ENCODE measurements around the gene ST6GALNAC6. TPM values are rescaled to one million over a fixed set of nuclear protein-coding genes. Genes with fewer than 3 reads are reported as not detected.

ST6GALNAC6 gene
- total RNA-seq, 2 experiments from 2014 or later = 141 to 146 TPM

DNA sequence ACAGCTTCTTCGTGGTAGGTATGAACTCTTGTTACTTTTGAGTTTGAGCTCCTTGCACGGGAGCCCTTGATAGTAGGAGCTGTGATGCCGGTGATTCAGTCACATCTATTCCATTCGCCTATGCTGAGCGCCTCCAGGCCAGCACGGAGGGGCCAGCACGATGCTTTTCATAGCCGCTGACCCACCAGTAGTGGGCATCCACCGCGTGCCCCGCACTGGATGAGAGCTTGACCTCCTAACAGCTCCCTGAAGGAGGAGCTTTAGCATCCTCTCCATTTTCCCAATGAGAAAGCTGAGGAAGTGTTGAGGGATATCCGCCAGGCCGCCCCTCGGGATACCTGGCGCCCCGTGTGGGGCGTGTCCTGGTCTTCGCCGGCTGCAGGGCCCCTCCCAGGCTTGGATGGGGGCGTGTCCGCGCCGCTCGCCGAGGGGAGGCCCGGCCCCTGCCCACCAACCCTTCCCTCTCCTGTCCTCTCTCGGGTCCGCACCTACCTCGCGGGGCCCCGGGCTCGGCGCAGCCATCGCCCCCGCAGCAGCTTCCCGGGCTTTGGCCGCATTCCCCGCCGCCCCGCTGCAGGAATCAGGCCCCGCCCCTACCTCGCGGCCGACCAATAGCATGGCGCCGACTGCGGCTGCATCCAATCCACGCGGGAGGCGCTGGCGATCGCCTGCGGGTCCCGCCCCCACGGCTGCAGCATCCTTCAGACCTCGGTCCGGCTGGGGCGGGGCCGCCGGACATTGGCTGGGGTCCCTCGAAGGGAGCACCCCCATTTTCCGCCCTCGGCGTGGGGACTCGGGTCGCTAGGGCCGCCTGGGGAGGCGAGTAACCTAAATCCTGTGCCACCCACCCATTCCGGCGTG, 31.1 kb upstream of the ST6GALNAC6 start, which contains the start of gene PIP5KL1:
PIP5KL1 (minus strand) TSS at position 547 of the 861 bp plus-strand sequence; CDS start at position 522, 25 bp downstream.
- H3K27me3 Mint-ChIP-seq = peaks cover 15% of the 10 kb centered on the region
- no peak within 1 kb of the TSS for H3K27ac Mint-ChIP-seq
- peak within 1 kb of the TSS; percentile 65 for H3K4me3 Mint-ChIP-seq
- CTCF ChIA-PET = interaction anchor here (0.9 to 2.6 kb wide), 7 partner anchors 9 to 195 kb away, joined by 3 to 16 read pairs (median 4); partner anchors contain the start of gene TOR2A
- peaks cover 61% of the 10 kb centered on the region for H3K4me1 Mint-ChIP-seq
- H3K36me3 Mint-ChIP-seq (ENCODE audit: low read depth) = peaks cover 15% of the 10 kb centered on the region
- POLR2A ChIA-PET = interaction anchor here (0.8 to 1.8 kb wide), 9 partner anchors 9 to 359 kb away, joined by 3 to 7 read pairs (median 3); partner anchors contain the start of genes SLC25A25 and ST6GALNAC4
- no peaks in the 10 kb centered on the region for H3K9me3 Mint-ChIP-seq
- peak; percentile 78 for DNase-seq

DNA sequence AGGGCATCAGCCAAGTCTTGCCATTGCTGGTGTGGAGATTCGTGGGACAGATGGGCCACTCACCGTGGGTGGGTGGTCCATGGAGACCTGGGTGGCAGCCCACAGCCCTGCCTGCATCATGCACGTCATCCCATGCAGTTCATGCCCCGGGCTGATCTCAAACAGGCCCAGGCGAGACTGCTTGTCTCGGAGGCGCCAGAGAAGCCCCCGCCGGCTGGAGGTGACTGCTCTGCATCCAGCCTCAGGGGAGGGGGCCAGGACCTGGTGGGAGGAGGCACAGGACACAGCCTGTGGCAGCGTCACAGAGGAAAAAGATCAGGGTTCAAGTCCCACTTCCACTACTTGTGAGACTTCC, 30.2 kb upstream of the ST6GALNAC6 start:
- no peak for DNase-seq
- no peaks in the 10 kb centered on the region for H3K9me3 Mint-ChIP-seq
- H3K27me3 Mint-ChIP-seq = peaks cover 21% of the 10 kb centered on the region
- H3K4me3 Mint-ChIP-seq = peak overlapping the region; percentile 39
- ChIA-PET POLR2A (interaction anchor here (0.8 to 2.2 kb wide), 10 partner anchors 8 to 358 kb away, joined by 3 to 8 read pairs (median 4); partner anchors contain the start of genes CDK9, DPM2, SLC25A25 and ST6GALNAC4), CTCF (interaction anchor here (0.6 to 2.6 kb wide), 7 partner anchors 8 to 147 kb away, joined by 3 to 16 read pairs (median 4); partner anchors contain the start of gene ST6GALNAC4)
- peaks cover 10% of the 10 kb centered on the region for H3K36me3 Mint-ChIP-seq (ENCODE audit: low read depth)
- peaks cover 52% of the 10 kb centered on the region for H3K4me1 Mint-ChIP-seq
- H3K27ac Mint-ChIP-seq = no peak overlapping the region

DNA sequence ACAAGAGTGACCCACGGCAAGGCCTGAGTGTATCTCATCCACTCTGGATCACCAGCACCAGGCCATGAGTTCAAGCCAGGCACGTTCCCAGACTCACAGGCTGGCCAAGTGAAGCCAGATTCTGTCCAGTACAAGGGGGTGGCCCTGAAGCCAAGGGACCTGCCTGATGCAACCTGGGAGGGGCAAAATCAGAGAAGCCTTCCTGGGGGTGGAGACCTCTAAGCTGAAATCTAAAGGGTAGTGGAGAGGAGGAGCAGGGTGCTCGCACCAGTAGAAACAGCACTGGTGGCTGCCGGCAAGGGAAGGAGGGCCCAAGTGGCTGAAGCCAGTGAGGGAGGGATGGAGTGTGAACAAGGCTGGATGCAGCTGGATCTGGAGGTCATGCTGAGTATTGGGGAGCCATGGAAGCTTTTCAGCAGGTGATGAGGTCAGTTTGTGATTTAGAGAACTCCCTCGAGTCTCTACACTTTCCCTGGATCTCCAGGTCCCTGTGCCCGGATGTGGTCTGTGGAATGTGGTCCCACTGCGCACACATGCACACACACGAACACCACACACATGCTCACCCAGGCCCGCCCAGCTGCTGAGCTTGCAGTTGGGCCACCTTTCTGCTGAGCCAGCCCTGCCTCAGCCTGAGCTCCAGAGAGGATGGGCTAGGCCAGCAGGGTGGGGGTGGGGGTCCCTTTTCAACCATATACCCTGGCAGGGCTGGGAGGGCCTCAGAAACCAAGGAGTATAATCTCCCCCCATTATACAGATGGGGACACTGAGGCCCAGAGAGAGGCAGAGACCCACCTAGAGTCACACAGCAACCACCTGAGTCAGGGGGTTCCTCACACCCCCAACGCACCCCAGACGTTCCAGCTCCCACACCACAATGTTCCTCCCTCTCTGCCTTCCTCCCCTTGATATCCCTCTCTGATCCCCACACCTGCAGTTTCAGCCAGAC, 29.5 kb upstream of the ST6GALNAC6 start:
- peaks cover 46% of the 10 kb centered on the region for H3K4me1 Mint-ChIP-seq
- ChIA-PET POLR2A (interaction anchor here (0.6 to 2.2 kb wide), 7 partner anchors 8 to 541 kb away, joined by 3 to 8 read pairs (median 5); partner anchors contain the start of genes CDK9 and DPM2), CTCF (interaction anchor here (0.6 to 2.6 kb wide), 7 partner anchors 9 to 146 kb away, joined by 3 to 16 read pairs (median 3); partner anchors contain the start of gene ST6GALNAC4)
- peaks cover 22% of the 10 kb centered on the region for H3K27me3 Mint-ChIP-seq
- peak overlapping the region; percentile 42 for H3K27ac Mint-ChIP-seq
- DNase-seq = no peak
- no peaks in the 10 kb centered on the region for H3K9me3 Mint-ChIP-seq
- peaks cover 5% of the 10 kb centered on the region for H3K36me3 Mint-ChIP-seq (ENCODE audit: low read depth)
- peak overlapping the region; percentile 6 for H3K4me3 Mint-ChIP-seq

DNA sequence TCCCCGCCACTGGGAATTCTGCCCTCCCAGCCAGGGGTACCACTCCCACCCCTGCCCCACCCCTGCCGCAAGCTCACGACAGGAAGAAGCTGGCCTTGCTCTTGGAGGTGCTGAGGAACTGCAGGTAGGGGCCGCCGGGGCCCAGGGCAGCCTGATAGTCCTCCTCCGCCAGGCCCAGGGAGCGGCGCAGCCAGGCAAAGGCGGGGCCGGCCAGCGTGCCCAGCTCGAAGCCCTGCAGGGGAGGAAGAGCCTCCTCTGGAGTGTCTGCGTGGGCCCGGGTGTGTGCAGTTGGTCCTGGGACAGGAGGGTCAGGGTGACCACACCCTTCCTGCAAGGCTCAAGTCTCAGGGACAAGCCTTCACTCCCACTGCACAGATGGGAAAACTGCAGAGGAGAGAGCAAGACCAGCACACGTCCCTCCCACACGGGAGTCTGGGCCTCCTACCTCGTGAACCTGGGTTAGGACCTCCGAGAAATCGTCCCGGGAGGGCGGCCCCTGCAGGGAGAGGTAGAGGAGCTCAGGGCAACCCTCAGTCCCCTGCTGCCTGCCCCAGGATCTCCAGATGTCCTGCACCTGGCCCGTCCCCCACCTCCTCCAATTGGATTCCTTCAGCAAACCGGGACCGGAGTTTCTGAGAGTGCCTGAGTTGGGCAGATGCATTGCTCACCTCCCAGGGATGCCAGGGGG, 28.7 kb upstream of the ST6GALNAC6 start:
- Mint-ChIP-seq H3K27me3 (peaks cover 28% of the 10 kb centered on the region), H3K4me3 (peak overlapping the region; percentile 6), H3K27ac (no peak overlapping the region), H3K9me3 (no peaks in the 10 kb centered on the region), H3K4me1 (peaks cover 46% of the 10 kb centered on the region), H3K36me3 (ENCODE audit: low read depth) (peaks cover 3% of the 10 kb centered on the region)
- DNase-seq = no peak
- CTCF ChIA-PET = interaction anchor here (0.6 to 2.6 kb wide), 4 partner anchors 11 to 103 kb away, joined by 3 to 16 read pairs (median 7); partner anchors contain the start of gene ST6GALNAC4
- POLR2A ChIA-PET = interaction anchor here (0.6 to 2.2 kb wide), 5 partner anchors 9 to 540 kb away, joined by 4 to 8 read pairs (median 6); partner anchors contain the start of gene DPM2

DNA sequence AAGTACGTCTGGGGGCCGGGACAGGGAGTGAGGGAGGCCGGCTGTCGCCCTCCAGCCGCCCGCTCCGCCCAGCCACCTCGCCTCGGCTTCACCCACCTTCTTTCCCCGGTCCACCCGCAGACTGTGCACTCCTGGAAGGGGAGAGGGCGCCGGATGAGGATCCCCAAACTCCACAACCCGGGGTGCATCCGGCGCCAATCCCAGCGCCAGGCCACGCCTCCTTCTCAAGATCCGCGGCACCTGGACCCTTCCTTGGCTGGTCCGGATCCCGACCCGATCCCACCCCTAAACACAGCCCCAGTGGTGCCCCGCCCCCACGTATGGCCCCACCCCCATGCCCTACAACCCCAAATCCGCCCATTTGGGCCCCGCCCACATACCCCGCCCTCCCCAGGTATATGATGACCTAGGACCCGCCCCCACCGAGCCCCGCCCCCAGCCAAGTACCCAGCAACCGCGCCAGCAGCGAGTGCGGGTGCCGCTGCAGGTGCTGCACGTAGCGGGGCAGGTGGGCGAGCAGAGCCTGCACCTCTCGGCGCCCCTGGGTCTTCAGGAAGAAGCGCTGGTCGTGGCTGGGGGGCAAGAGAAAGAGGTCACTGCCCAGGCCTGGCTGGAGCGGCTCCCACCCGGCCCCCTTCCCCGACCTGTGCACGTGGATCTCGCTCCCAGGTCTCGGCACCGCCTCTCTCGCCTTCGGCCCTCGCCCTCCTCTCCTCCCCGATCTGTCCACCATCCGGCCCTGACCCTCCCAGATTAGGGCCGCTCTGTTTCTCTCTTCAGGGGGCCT, 28.0 kb upstream of the ST6GALNAC6 start:
- H3K36me3 Mint-ChIP-seq (ENCODE audit: low read depth) = no peaks in the 10 kb centered on the region
- ChIA-PET POLR2A (interaction anchor here (0.9 to 2.2 kb wide), 3 partner anchors 16 to 192 kb away, joined by 3 to 7 read pairs (median 6); partner anchors contain the start of gene TOR2A), CTCF (interaction anchor here (0.6 kb wide), 1 partner anchor 103 kb away, joined by 5 read pairs; no protein-coding TSS in a partner anchor)
- H3K27me3 Mint-ChIP-seq = peaks cover 31% of the 10 kb centered on the region
- H3K27ac Mint-ChIP-seq = no peak overlapping the region
- H3K4me3 Mint-ChIP-seq = peak overlapping the region; percentile 50
- peaks cover 43% of the 10 kb centered on the region for H3K4me1 Mint-ChIP-seq
- no peaks in the 10 kb centered on the region for H3K9me3 Mint-ChIP-seq
- peak; percentile 76 for DNase-seq

DNA sequence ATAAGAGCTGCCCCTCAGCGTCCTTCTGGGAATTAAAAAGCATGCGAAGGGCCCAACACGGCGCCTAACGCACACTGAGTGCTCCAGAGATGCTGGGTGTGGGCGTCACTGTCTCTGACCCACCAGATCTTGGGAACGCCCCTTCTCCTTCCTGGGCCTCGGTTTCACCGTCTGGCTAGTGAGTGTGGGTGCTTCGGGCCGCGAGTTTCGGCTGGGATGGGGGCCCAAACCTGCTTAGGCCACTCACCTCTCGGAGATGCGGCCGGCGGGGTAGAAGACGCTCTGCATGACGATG, 27.4 kb upstream of the ST6GALNAC6 start:
- no peak for DNase-seq
- H3K9me3 Mint-ChIP-seq = no peaks in the 10 kb centered on the region
- H3K27me3 Mint-ChIP-seq = peaks cover 35% of the 10 kb centered on the region
- H3K4me3 Mint-ChIP-seq = peak overlapping the region; percentile 50
- no peaks in the 10 kb centered on the region for H3K36me3 Mint-ChIP-seq (ENCODE audit: low read depth)
- POLR2A ChIA-PET = interaction anchor here (0.9 kb wide), 1 partner anchor 192 kb away, joined by 3 read pairs; the partner anchor contains the start of gene TOR2A
- CTCF ChIA-PET = interaction anchor here (1.1 kb wide), 1 partner anchor 108 kb away, joined by 6 read pairs; no protein-coding TSS in a partner anchor
- H3K4me1 Mint-ChIP-seq = peaks cover 46% of the 10 kb centered on the region
- no peak overlapping the region for H3K27ac Mint-ChIP-seq

DNA sequence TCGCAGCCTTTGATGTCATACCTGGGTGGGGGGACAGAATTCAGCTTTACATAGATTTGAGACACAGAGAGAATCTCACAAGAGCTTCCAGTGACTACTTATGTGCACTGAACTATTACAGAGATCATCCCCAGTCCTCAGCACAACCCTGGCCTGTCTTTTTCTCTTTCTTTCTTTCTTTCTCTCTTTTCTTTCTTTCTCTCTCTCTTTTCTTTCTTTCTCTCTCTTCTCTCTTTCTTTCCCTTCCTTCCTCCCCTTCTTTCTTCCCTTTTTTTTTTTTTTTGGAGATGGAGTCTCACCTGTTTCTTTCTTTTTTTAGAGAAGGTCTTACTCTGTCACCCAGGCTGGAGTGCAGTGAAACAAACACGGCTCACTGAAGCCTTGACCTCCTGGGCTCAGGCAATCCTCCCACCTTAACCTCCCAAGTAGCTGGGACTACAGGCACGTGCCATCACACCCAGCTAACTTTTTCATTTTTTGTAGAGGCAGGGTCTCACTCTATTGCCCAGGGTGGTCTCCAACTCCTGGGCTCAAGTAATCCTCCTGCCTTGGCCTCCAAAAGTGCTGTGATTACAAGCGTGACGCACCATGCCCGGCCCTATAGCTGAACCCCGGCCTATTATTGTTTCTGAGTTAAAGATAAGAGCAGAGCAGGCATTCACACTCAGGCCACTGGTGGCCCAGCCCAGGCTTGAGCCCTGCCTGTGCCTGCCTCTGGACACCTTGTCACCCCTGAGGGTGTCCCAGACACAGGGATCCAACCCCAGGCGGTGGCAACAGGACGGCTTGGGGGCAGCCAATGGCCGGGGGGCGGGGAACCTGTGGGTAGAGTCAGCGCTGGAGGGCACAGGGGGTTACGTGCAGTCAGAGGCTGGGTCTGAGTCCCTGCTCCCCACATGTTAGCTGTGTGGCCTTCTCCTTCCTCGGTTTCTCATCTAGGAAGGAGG, 26.8 kb upstream of the ST6GALNAC6 start:
- ChIA-PET CTCF (interaction anchor here (0.6 to 1.1 kb wide), 3 partner anchors 75 to 192 kb away, joined by 3 to 6 read pairs (median 4); no protein-coding TSS in a partner anchor), POLR2A (interaction anchor here (0.9 kb wide), 1 partner anchor 191 kb away, joined by 3 read pairs; the partner anchor contains the start of gene TOR2A)
- DNase-seq = no peak
- H3K27me3 Mint-ChIP-seq = peaks cover 35% of the 10 kb centered on the region
- no peak overlapping the region for H3K4me3 Mint-ChIP-seq
- H3K9me3 Mint-ChIP-seq = no peaks in the 10 kb centered on the region
- H3K36me3 Mint-ChIP-seq (ENCODE audit: low read depth) = no peaks in the 10 kb centered on the region
- peaks cover 48% of the 10 kb centered on the region for H3K4me1 Mint-ChIP-seq
- no peak overlapping the region for H3K27ac Mint-ChIP-seq

DNA sequence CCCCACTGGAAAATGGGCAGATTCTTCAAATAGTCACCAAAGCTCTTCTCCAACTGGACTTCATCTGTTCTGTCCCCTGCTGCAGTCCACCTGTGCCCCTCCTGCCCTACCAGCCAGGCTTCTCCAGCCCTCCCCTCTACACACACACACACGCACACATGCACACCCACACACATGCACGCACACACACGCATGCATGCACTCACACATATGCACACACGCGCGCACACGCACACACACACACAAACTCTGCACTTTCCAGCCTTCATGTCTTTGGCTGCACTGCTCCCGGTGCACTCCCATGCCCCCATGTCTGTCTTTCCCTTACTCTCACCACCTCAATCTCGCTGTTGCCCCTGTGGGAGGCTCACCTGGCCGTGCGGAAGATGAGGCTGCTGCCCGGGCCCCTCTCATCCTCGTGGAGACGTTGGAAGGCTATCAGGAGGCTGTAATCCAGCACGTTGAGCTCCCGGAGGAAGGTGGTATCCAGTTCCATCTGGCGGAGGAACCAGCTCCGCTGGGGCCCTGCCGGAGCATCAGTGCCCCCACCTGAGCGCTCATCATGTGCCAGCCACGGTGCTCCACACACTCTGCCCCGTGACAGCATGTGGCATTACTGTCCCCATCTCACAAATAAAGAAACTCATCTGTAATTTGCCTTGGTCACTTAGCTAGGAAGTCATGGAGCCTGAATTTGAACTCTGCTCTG, 25.5 kb upstream of the ST6GALNAC6 start:
- no peaks in the 10 kb centered on the region for H3K36me3 Mint-ChIP-seq (ENCODE audit: low read depth)
- ChIA-PET POLR2A (no interaction called here), CTCF (interaction anchor here (1.0 to 1.2 kb wide), 2 partner anchors 16 to 43 kb away, joined by 3 to 4 read pairs; no protein-coding TSS in a partner anchor)
- no peaks in the 10 kb centered on the region for H3K9me3 Mint-ChIP-seq
- DNase-seq = no peak
- H3K4me1 Mint-ChIP-seq = peaks cover 46% of the 10 kb centered on the region
- peaks cover 35% of the 10 kb centered on the region for H3K27me3 Mint-ChIP-seq
- H3K27ac Mint-ChIP-seq = no peak overlapping the region
- H3K4me3 Mint-ChIP-seq = no peak overlapping the region

DNA sequence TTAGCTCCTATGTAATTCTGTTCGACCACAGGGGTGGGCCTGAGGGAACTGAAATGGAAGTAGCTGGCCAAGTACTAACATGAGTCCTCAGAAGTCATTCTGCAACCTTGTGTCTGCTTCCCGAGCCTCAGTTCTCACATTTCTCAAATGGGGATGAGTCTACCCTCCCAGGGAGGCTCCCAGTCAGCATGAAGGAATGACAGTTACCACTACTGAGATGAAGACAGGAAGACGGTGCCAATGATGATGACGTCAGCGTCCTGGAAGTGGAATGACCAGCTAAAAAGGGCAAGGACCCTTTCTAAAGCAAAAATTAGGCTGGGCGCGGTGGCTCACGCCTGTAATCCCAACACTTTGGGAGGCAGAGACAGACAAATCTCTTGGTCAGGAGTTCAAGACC, 24.4 kb upstream of the ST6GALNAC6 start:
- H3K4me1 Mint-ChIP-seq = peaks cover 44% of the 10 kb centered on the region
- no peak overlapping the region for H3K4me3 Mint-ChIP-seq
- DNase-seq = no peak
- POLR2A ChIA-PET = interaction anchor here (0.9 to 1.1 kb wide), 2 partner anchors 14 to 54 kb away, joined by 3 to 4 read pairs; partner anchors contain the start of gene DPM2
- H3K27me3 Mint-ChIP-seq = peaks cover 31% of the 10 kb centered on the region
- H3K27ac Mint-ChIP-seq = no peak overlapping the region
- CTCF ChIA-PET = interaction anchor here (1.7 kb wide), 1 partner anchor 20 kb away, joined by 5 read pairs; no protein-coding TSS in a partner anchor
- no peaks in the 10 kb centered on the region for H3K9me3 Mint-ChIP-seq
- no peaks in the 10 kb centered on the region for H3K36me3 Mint-ChIP-seq (ENCODE audit: low read depth)

DNA sequence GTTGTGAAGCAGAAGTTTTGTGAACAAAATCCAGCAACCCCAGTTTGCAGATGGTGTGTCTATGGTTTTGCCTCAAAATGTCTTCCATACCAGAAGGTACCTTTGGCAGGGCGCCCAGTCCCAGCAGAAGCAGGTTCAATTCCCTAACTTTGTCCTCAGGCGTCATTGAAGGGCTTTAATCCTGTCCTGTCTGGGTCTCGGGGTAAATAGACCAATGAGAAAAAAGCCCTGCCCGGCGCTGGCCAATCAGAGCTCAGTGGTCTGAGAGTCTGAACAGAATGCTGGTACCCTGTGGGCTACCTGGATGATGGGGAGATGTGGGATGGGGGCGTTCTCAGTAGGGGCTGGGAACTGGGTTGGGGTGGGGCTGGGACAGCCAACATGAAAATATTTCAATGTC, 23.6 kb upstream of the ST6GALNAC6 start:
- ChIA-PET CTCF (interaction anchor here (0.7 to 4.7 kb wide), 10 partner anchors 20 to 397 kb away, joined by 3 to 48 read pairs (median 7); partner anchors contain the start of gene TOR2A), POLR2A (interaction anchor here (0.9 to 2.4 kb wide), 4 partner anchors 14 to 138 kb away, joined by 3 to 9 read pairs (median 4); partner anchors contain the start of gene DPM2)
- Mint-ChIP-seq H3K4me3 (no peak overlapping the region), H3K27ac (no peak overlapping the region), H3K36me3 (ENCODE audit: low read depth) (no peaks in the 10 kb centered on the region), H3K4me1 (peaks cover 45% of the 10 kb centered on the region), H3K9me3 (no peaks in the 10 kb centered on the region), H3K27me3 (peaks cover 28% of the 10 kb centered on the region)
- DNase-seq = no peak

Measured in activated CD4-positive, alpha-beta memory T cell treated with anti-CD3 and anti-CD28 coated beads, Interleukin-2, amount 10 ng/mL, durations not matched to agents 7 days and 5 days (primary cell).